HG03469 (cell line): ENCODE measurements around the gene MRPL40.
"Not testable (repeated sequence)": the region's sequence is repeated elsewhere in the genome, so short reads cannot be mapped to it uniquely, and the experiment has no call there.

Experiments
- ATAC-seq: cut with Tn5 transposase; IDR thresholded peaks from one replicate; pipeline ENCODE4 v1.9.1; 2021; ENCODE audit warnings: mild to moderate bottlenecking, moderate library complexity, moderate number of reproducible peaks; ENCODE audit not compliant: unreplicated experiment

The MRPL40 gene

GRCh38 chr22:19406846-19407245, 25.5 kb upstream of the MRPL40 start:
- no peak for ATAC-seq

GRCh38 chr22:19407649-19408606, 24.4 kb upstream of the MRPL40 start:
- ATAC-seq, result no peak

- no peak for ATAC-seq
Measured at GRCh38 chr22:19410941-19411689, 21.2 kb upstream of the MRPL40 start.

- no peak for ATAC-seq
Measured at GRCh38 chr22:19411690-19412045, 20.7 kb upstream of the MRPL40 start.

GRCh38 chr22:19412478-19412877, 19.9 kb upstream of the MRPL40 start:
- ATAC-seq, result no peak

GRCh38 chr22:19412923-19413322, 19.4 kb upstream of the MRPL40 start:
- no peak for ATAC-seq

- no peak for ATAC-seq
Measured at GRCh38 chr22:19419086-19419463, 13.3 kb upstream of the MRPL40 start.

GRCh38 chr22:19419464-19420178, 12.7 kb upstream of the MRPL40 start:
- peak; percentile 62 for ATAC-seq

GRCh38 chr22:19420321-19420720, 12.0 kb upstream of the MRPL40 start:
- ATAC-seq, result no peak

- no peak for ATAC-seq
Measured at GRCh38 chr22:19422440-19423301, 9.7 kb upstream of the MRPL40 start.

GRCh38 chr22:19424186-19424500, 8.2 kb upstream of the MRPL40 start:
- ATAC-seq, result no peak

GRCh38 chr22:19429950-19430889, 2.1 kb upstream of the MRPL40 start:
- ATAC-seq, result no peak

GRCh38 chr22:19430890-19431541, 1.3 kb upstream of the MRPL40 start:
- ATAC-seq, result no peak

GRCh38 chr22:19431649-19432132, 654 bp upstream of the MRPL40 start, which contains the start of gene HIRA:
Gene HIRA (minus strand): TSS chr22:19431733. CDS start chr22:19431476, 257 bp downstream.
- ATAC-seq, result peak; percentile 30

GRCh38 chr22:19434401-19434800, 2.1 kb downstream of the MRPL40 start:
- no peak for ATAC-seq

- no peak for ATAC-seq
Measured at GRCh38 chr22:19434829-19435580, 2.7 kb downstream of the MRPL40 start.

- not testable (repeated sequence) for ATAC-seq
Measured at GRCh38 chr22:19436444-19437161, 4.3 kb downstream of the MRPL40 start.
